ENCODE data around the gene HOXB1.
A peak's percentile ranks its signal among the peaks of the same experiment; 100 is the strongest.

The HOXB1 gene

GRCh38 chr17:48530887-48531272, at the start of gene HOXB1:
Gene HOXB1, minus strand, starts transcription at chr17:48531011. Its CDS starts 107 bp downstream, at chr17:48530904.
- DNase-seq, result no peak

GRCh38 chr17:48579760-48580554, 49.1 kb upstream of the HOXB1 start:
- no peak for DNase-seq

- no peak for DNase-seq
These were observed 48.6 kb upstream of the HOXB1 start for GRCh38 chr17:48579471-48579759.

- no peak for DNase-seq
These were observed 48.0 kb upstream of the HOXB1 start for GRCh38 chr17:48578616-48579470.

DNA sequence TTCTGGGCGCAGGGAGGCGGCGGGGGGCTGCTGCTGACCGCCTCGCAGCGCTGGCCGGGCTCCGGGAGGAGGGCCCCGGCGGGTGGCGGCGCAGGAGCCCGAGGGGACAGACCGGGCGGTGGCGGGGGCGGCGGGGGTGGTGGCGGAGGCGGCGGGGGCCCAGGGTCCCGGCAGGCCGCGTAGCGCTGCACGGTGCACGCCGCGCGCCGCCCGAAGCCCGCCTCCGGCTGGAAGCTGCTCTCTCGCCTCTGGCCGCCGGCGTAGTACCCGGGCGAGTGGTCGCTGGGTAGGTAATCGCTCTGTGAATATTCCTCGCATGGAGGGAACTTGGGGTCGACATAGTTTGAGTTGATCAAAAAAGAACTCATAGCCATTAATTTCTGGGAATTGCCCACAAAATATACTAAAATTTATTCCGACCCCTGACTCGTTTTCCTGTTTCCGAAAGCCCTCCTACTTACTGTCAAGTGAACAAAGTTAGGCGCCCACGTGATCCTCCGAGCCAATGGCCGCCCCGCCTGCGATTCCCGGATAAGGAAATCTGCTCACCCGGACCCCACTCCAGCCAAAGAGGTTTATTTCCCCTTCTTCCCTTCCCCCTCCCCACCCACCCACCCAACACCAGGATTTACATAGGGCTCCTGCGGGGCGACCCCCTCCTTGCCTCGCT, 47.3 kb upstream of the HOXB1 start, which contains the start of gene HOXB4:
Gene HOXB4 (minus strand): TSS at position 405 of the 670 bp plus-strand sequence. CDS start 31 bp downstream, at position 374.
- DNase-seq, result peak; percentile 66

DNA sequence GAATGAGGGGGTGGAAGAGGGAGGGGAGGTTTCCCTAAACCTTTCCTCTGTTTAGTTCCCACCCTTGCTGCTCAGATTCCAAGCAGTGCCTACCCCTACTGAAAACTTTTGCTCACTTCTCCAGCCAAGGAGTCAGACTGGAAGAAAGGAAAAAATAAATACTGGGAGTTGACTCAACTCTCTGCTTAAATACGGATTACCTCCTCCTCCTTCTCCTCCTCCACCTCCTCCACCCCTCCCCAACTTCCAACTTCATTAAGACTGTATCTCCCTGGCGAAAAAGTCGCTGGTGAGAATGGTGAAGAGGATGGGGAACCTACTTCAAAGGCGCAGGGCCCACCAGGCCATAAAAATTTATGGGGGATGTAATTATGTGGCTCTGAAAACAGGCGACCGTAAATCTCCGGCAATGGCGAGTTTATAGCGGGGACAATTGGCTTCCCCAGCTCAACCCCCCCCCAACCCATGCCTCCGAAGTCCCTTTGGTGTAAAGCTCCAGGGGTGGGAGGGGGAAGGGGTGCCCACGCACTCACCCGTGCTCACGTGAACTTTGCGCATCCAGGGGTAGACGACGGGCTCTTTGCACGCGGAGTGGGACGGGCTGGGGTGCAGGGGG, 46.6 kb upstream of the HOXB1 start:
- DNase-seq, result no peak

DNA sequence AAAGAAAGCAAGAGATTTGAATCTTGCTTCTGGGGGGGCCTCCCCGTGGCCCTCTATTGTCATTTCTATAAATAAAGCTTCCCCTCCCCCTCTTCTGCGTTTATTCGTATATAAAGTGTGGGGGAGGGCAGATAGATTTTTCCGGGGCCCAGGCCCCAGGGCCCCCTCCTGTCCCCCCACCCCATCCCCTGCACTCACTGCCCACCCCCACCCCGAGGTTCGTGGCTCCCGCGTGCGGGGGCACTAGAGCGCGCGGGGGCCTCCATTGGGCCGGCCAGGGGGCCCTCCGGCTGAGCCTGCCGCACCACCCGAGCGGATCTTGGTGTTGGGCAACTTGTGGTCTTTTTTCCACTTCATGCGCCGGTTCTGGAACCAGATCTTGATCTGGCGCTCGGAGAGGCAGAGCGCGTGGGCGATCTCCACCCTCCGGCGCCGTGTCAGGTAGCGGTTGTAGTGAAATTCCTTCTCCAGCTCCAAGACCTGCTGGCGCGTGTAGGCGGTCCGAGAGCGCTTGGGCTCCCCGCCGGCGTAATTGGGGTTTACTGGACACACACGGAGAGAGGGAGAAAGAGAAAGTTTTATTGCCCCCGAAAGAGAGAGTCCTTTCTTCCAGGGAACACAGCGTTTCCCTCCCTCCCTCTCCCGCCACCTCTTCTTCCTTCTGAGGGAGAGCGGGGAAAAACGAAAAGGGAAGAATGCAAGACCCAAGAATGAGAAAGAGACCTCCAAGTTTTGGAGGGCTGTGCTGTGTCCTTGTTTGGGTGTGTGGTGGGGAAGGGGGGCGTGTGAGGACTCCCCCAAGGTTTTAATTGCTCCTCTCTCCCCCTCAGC, 45.9 kb upstream of the HOXB1 start:
- no peak for DNase-seq

- DNase-seq, result no peak
These were observed 45.1 kb upstream of the HOXB1 start for GRCh38 chr17:48575673-48576478.

DNA sequence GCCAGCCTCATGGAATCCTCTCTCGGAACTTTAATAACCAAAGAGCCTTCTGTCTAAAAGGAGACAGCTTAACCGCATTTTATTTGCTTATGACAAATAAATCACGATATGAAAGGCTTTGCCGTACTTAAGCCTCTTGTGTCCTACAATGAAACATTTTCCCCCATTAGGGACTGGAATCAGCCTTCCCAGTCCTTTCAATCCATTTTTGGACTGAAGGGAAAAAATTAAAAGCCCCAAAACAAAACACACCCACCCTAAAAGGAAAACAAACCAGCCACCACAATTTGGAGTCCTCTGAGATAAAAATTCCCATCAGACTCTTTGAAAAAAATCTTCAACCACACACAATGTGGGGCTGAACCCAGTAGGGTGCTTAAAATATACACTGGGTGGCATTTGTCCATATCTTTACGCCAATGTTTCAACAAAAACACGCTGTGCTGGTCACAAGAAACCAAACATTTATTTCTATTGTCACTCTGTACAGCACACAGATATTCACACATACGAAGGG, 44.3 kb upstream of the HOXB1 start:
- DNase-seq, result no peak

DNA sequence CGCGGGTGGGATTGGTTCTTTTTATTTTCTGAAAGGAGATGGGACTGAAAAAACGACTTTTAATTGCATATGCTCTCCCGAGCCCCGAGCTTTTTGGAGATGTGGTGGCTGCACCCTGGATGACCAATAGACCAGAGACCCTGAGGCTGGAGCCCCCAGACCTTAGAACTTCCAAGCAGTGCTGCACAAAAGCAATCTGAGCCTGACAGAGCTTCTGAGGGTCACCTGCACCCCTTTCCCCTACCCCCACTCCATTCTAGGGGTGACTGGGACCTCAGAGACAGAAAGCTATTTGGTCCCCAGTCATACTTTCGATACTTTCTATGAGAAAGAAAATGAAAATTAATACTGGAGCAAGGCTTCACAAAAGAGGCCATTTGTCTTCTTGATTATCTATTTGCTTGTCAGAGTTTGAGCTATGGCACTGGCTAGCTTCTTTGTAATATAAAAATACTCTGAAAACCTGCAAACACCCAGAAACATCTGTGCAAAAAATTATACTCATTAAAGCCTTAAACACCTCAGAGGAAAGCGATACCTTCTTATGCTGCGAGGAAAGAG, 43.8 kb upstream of the HOXB1 start:
- no peak for DNase-seq

- no peak for DNase-seq
These were observed 41.1 kb upstream of the HOXB1 start for GRCh38 chr17:48571826-48572417.

DNA sequence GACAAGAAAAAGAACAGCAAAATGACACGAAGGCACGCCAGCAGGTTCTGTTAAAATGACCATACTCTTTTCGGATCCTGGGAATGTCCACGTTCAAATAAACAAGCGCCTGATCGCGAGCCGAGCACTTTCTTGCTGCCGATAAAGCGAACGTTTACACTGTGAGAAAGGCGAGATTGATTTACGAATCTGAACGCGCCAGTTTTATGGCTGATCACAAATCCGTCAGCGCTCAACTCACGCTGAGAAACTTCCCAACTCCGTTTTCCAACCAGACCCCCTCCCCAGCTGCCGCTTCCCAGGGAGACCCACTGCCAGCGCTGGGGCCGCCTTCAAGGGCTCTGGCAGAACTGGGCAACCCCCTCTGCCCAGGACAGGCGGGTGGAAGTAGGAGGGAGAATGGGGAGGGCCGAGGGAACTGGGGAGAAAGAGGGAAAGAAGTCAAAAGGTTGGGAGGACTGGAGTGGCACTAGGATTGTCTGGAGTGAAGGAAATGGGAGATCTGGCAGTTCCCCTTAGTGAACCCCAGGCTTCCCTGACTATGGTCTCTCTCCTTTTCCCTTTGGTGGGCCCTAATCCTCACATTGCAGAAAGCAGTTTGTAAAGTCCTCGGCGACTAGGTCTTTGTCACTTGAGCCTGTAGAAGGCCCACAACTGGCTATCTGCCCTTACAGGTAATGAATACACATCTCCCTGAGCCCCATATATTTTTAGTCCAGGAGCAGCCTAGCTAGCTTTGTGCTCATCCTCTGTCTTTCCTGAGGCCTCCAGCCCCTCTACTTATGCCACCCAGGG, 40.4 kb upstream of the HOXB1 start:
- DNase-seq, result no peak

DNA sequence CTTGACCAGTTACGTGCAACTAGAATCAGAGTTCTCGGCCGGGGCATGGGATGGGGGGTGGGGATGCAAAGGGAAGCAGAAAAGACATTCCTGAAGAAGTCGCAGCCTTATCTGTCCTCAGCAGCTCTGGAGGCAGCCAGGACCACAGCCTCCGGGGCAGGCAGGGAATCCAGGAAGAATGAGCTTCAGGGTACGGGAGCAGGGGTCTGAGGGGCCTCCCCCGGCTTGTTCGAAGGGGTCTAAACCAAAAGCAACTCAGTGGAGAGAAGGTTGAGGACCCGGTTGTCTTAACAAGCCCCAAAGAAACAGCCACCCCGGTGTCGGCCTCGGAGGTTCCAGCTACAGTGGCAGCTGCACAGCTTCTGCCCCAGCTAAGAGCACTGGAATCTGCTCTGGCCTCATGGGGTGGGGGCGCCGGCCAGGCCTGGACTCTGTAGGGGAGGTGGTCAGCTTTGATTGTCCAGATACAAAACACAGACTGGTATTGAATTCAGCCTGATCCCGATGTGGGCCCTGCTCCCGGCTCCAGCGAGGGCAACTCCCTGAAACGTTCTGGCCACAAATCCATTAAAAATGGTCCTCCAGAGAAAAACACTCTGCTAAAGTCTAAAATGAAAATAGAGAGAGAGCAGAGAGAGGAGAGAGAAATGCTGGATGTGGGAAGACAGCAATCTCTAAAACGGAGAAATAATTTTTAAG, 39.7 kb upstream of the HOXB1 start:
- DNase-seq, result no peak

GRCh38 chr17:48569674-48570324, 39.0 kb upstream of the HOXB1 start:
- no peak for DNase-seq

DNA sequence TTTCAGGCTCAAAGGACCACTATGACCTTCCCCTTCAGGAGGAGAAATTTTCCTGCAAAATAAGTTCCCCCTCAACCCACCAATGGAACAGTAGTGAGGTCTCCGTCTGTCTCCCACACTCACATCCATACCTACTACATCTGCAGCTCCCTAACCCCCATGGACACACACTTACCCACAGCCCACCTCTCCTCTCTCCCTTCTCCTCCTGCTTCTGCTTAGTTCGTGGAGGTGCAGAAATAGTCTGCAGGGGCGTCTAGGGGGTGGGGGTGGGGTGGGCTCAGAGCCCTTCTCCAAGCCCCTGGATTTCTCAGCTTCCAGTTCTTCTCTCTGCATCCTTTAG, 38.4 kb upstream of the HOXB1 start:
- DNase-seq, result no peak

GRCh38 chr17:48568499-48569239, 37.9 kb upstream of the HOXB1 start:
- no peak for DNase-seq

- no peak for DNase-seq
These were observed 37.0 kb upstream of the HOXB1 start for GRCh38 chr17:48567646-48568354.

All from NCI-H510A (cell line).